Activated naive CD4-positive, alpha-beta T cell treated with anti-CD3 and anti-CD28 coated beads, Interleukin-2, amount 50 U/mL, for 72 hours (primary cell): ENCODE measurements around the gene PDE6H. TPM values are rescaled to one million over a fixed set of nuclear protein-coding genes. Genes with fewer than 3 reads are reported as not detected.

ENCODE experiments used
- ATAC-seq, 2 donors: fragments of 150-1000 bp; cut with Tn5 transposase; 2 replicates each; pipeline ENCODE4 v1.10.0; 2021; ENCODE audit warnings: mild to moderate bottlenecking in 2 of 2, moderate library complexity in 2 of 2
- DNase-seq, 2 donors: peaks; one replicate each; pipeline ENCODE4 v3.0.0; 2021 to 2022; ENCODE audit warnings: low spot score in 2 of 2
- H3K27ac Mint-ChIP-seq, 2 donors: one replicate each; pipeline ENCODE4 v1.8.0; 2022; ENCODE audit warnings: mild to moderate bottlenecking in 2 of 2, mixed read lengths in 2 of 2
- H3K36me3 Mint-ChIP-seq, 2 donors: one replicate each; pipeline ENCODE4 v1.8.0; 2022; ENCODE audit warnings: mixed read lengths in 2 of 2
- H3K9me3 Mint-ChIP-seq, 2 donors: one replicate each; pipeline ENCODE4 v1.8.0; 2022; ENCODE audit warnings: mixed read lengths in 2 of 2
- total RNA-seq, 2 donors: library from RNA; stranded (reverse); gene quantifications; one replicate each; pipeline ENCODE4 v1.2.3, GENCODE V29; 2022

The PDE6H gene
- total RNA-seq, 2 donors from 2014 or later, result not detected

- ATAC-seq (no peak), DNase-seq (no peak)
- no peaks in the 10 kb centered on the region for H3K9me3 Mint-ChIP-seq
- H3K36me3 Mint-ChIP-seq, result peaks cover 71 to 86% of the 10 kb centered on the region in 2 donors
- H3K27ac Mint-ChIP-seq, result peak overlapping the region; percentile 92 to 97
Observed at GRCh38 chr12:14946861-14947260, 26.0 kb upstream of the PDE6H start.

GRCh38 chr12:14948672-14949071 is 24.2 kb upstream of the PDE6H start:
- DNase-seq (peak in 1 of 2 donors; percentile 37), ATAC-seq (peak; percentile 71 to 74)
- Mint-ChIP-seq H3K9me3 (no peaks in the 10 kb centered on the region), H3K36me3 (peaks cover 58 to 79% of the 10 kb centered on the region in 2 donors), H3K27ac (peak overlapping the region; percentile 91 to 92)

GRCh38 chr12:14949631-14950030 is 23.2 kb upstream of the PDE6H start:
- no peak for DNase-seq
- H3K9me3 Mint-ChIP-seq, result no peaks in the 10 kb centered on the region
- peaks cover 59 to 76% of the 10 kb centered on the region in 2 donors for H3K36me3 Mint-ChIP-seq
- peak overlapping the region; percentile 92 to 98 for H3K27ac Mint-ChIP-seq
- no peak for ATAC-seq

GRCh38 chr12:14950421-14950820 is 22.4 kb upstream of the PDE6H start:
- ATAC-seq (peak; percentile 54 to 74), DNase-seq (no peak)
- H3K9me3 Mint-ChIP-seq, result no peaks in the 10 kb centered on the region
- peak overlapping the region; percentile 92 to 98 for H3K27ac Mint-ChIP-seq
- peaks cover 51 to 68% of the 10 kb centered on the region in 2 donors for H3K36me3 Mint-ChIP-seq

- Mint-ChIP-seq H3K27ac (peak overlapping the region; percentile 92 to 98), H3K9me3 (no peaks in the 10 kb centered on the region), H3K36me3 (peaks cover 44 to 60% of the 10 kb centered on the region in 2 donors)
- DNase-seq (no peak), ATAC-seq (peak; percentile 10 to 31)
Observed at GRCh38 chr12:14950982-14951746, 21.7 kb upstream of the PDE6H start.

DNA sequence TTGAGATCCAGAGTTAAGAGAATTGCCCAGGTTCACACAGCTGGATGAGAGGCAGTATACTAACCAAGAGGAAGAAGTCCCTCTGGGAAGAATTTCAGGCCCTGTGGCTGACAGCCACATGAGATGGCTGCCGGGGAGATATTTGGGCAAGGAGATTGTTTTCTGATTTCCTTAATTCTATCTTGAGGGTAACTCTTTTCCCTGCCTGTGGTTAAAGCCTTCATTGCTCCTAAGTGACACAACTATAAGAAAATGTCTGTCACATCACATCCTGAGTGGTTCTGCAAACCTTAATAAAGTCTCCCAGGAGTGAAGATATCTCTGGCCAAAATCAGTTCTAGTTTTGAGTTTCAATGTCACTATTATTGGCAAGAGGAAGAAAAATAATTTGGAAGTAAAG is 21.0 kb upstream of the PDE6H start:
- H3K9me3 Mint-ChIP-seq, result no peaks in the 10 kb centered on the region
- peaks cover 37 to 54% of the 10 kb centered on the region in 2 donors for H3K36me3 Mint-ChIP-seq
- no peak for DNase-seq
- H3K27ac Mint-ChIP-seq, result peak overlapping the region; percentile 92 to 98
- ATAC-seq, result no peak

GRCh38 chr12:14952299-14952921 is 20.4 kb upstream of the PDE6H start:
- DNase-seq, result peak in 1 of 2 donors; percentile 36
- peaks cover 31 to 50% of the 10 kb centered on the region in 2 donors for H3K36me3 Mint-ChIP-seq
- ATAC-seq, result peak; percentile 57 to 73
- peak overlapping the region; percentile 92 to 98 for H3K27ac Mint-ChIP-seq
- H3K9me3 Mint-ChIP-seq, result no peaks in the 10 kb centered on the region

DNA sequence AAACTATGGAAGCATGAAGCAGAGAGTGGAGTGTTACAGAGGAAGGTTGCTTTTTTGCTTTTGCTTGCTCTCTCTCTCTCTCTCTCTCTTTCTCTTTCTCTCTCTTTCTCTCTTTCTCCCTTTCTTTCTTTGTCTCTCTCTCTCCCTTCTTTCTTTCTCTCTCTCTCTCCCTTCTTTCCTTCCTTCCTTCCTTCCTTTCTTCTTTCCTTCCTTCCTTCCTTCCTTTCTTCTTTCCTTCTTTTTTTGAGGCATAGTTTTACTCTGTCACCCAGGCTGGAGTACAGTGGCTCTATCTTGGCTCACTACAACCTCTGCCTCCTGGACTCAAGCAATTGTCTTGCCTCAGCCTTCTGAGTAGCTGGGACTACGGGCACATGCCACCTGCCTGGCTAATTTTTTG is 19.1 kb upstream of the PDE6H start:
- H3K9me3 Mint-ChIP-seq, result no peaks in the 10 kb centered on the region
- DNase-seq (no peak), ATAC-seq (no peak)
- peak overlapping the region; percentile 92 to 96 for H3K27ac Mint-ChIP-seq
- H3K36me3 Mint-ChIP-seq, result peaks cover 30 to 52% of the 10 kb centered on the region in 2 donors

DNA sequence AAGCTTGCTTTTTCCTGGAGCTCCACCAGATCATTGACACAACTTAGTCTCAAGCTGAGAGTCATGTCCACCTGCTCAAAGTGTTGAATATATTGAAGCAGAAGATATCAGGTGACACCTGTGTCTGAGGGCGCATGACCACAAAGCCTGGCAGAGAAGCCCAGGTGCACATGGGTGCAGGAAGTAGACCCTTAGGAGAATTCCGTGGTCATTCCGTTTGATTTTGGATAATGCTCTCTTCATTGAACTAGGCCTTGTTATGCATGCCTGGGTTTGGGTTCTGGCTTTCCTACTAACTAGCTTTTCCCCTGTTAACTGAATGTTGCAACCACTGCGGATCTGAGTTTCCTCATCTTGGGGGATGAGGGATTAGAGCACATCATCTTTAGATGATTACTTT is 18.6 kb upstream of the PDE6H start:
- no peak for DNase-seq
- Mint-ChIP-seq H3K36me3 (peaks cover 30 to 52% of the 10 kb centered on the region in 2 donors), H3K9me3 (no peaks in the 10 kb centered on the region), H3K27ac (peak overlapping the region; percentile 92 to 96)
- ATAC-seq, result no peak

- Mint-ChIP-seq H3K9me3 (no peaks in the 10 kb centered on the region), H3K27ac (peak overlapping the region; percentile 65 to 99), H3K36me3 (peaks cover 32 to 53% of the 10 kb centered on the region in 2 donors)
- ATAC-seq (peak in 1 of 2 donors; percentile 35), DNase-seq (no peak)
Observed at GRCh38 chr12:14956024-14956891, 16.6 kb upstream of the PDE6H start.

- H3K27ac Mint-ChIP-seq, result peak overlapping the region; percentile 92 to 99
- peaks cover 37 to 50% of the 10 kb centered on the region in 2 donors for H3K36me3 Mint-ChIP-seq
- no peaks in the 10 kb centered on the region for H3K9me3 Mint-ChIP-seq
- DNase-seq, result no peak
- no peak for ATAC-seq
Observed at GRCh38 chr12:14956905-14957304, 15.9 kb upstream of the PDE6H start.

DNA sequence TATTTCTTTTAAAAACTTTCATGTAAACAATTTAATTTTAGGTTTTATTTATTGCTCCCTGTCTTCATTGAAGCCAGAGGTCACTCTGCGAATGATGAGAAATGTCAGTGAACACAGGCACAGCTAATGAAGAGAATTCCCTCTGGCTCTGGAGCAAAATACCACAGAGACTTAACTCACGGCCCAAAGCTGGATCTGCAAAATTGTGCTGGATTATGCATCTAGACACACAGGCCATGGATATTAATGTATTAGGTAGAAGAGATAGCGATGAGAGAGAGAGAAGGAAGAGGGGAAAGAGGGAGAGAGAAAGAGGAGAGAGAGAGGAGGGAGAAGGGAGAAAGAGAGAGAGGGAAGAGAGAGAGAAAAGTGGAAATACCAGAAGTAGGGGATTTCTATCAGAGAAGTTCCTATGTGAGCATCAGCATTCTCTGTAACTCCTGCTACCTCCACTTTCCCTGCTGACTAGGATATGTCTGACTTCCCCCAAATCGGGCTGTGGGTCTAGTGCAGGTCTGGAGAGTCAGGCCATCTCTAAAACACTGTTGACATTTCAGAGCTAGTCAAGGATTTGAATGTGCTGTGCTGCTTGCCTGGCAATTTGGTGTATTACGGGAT is 15.2 kb upstream of the PDE6H start:
- Mint-ChIP-seq H3K9me3 (no peaks in the 10 kb centered on the region), H3K36me3 (peaks cover 37 to 43% of the 10 kb centered on the region in 2 donors), H3K27ac (peak overlapping the region; percentile 92 to 99)

DNA sequence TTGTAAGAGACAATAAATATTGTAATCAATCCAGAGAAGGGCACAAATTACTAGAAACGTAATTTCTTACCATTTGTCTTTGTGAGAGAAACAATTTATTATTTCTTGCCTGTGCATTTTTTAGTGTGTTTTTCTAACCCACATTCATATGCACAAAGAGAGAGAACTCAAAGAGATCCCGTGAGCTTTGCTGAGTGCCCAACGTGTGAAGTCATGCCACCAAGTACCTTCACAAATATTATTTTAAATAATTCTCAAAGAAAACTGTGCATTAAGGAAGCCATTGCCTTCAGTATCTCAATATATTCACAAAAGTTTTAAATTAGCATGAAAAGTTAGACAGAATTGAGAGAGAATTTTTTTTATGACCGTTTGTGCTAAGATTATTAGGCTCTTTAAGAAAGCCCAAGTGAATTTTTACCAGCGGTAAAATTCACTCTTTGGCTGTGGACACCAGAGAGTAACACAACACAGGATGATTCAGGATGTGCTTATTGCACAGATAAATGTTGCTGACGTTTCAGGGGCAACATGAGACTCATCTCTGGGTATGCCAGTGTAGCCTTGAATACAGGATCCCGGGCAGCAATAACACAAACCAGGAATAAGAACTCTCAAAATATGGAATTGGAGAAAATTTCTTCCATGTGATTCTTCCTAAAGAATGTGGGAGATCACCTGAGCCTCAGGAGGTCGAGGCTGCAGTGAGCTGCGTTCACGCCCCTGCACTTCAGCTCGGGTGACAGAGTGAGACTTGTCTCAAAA is 14.3 kb upstream of the PDE6H start:
- peaks cover 39 to 43% of the 10 kb centered on the region in 2 donors for H3K36me3 Mint-ChIP-seq
- H3K9me3 Mint-ChIP-seq, result peaks cover 0 to 4% of the 10 kb centered on the region in 2 donors
- ATAC-seq, result peak in 1 of 2 donors; percentile 45

More for the DNA sequence above, 15.2 kb upstream of the PDE6H start:
- no peak for DNase-seq
- no peak for ATAC-seq

GRCh38 chr12:14959126-14959440 is 13.8 kb upstream of the PDE6H start:
- H3K36me3 Mint-ChIP-seq, result peaks cover 41 to 43% of the 10 kb centered on the region in 2 donors
- ATAC-seq (peak in 1 of 2 donors; percentile 46), DNase-seq (no peak)
- peak overlapping the region; percentile 98 to 99 for H3K27ac Mint-ChIP-seq
- peaks cover 4 to 7% of the 10 kb centered on the region in 2 donors for H3K9me3 Mint-ChIP-seq

More for the DNA sequence above, 14.3 kb upstream of the PDE6H start:
- peak overlapping the region; percentile 92 to 99 for H3K27ac Mint-ChIP-seq
- no peak for DNase-seq

DNA sequence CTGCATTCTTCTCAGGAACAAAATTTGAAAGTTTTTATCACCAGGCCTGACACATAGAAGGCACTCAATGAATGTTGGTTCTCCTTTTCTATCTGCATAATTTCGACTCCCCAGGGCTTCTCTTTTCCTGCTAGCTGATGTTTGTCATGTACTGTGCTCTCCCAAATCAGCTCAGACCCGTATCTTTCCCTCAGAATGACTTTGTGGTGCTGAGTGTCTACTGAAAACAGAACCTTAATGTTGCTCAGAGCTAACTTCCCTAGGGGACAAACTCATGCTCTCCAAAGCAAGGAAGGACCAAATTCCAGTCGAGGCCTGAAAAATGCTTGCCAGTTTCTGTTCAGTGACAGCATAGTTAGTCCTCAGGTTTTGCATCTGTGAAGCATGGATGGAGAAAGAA is 13.4 kb upstream of the PDE6H start:
- Mint-ChIP-seq H3K9me3 (peaks cover 5 to 7% of the 10 kb centered on the region in 2 donors), H3K36me3 (peaks cover 41 to 43% of the 10 kb centered on the region in 2 donors), H3K27ac (peak overlapping the region; percentile 98 to 99)
- DNase-seq (no peak), ATAC-seq (peak in 1 of 2 donors; percentile 2)
